Activated CD8-positive, alpha-beta T cell treated with anti-CD3 and anti-CD28 coated beads, Interleukin-2, amount 10 ng/mL, durations not matched to agents 7 days and 5 days (primary cell): ENCODE results near the gene ACOT8. TPM values are rescaled to one million over a fixed set of nuclear protein-coding genes. Genes with fewer than 3 reads are reported as not detected.

Source experiments
- ATAC-seq: fragments of 150-1000 bp; cut with Tn5 transposase; one replicate; pipeline ENCODE4 v1.10.0; 2021; ENCODE audit warnings: moderate library complexity
- CTCF ChIA-PET: fragments of 350-600 bp; sonication (Branson Sonifier 250); formaldehyde crosslinking; loops from one replicate; lab custom pipeline; 2021; ENCODE audit warnings: antibody characterized with exemption; lab: Charles Lee
- POLR2A ChIA-PET: fragments of 350-600 bp; sonication (Branson Sonifier 250); formaldehyde crosslinking; loops from one replicate; lab custom pipeline; 2021; ENCODE audit warnings: antibody characterized with exemption; lab: Charles Lee
- DNase-seq: peaks from one replicate; pipeline ENCODE4 v3.0.0-alpha.2; 2020
- H3K27ac Mint-ChIP-seq: one replicate; pipeline ENCODE4 v1.8.0; 2021; ENCODE audit warnings: mild to moderate bottlenecking, mixed read lengths
- H3K27me3 Mint-ChIP-seq: one replicate; pipeline ENCODE4 v1.8.0; 2021; ENCODE audit warnings: low read depth, mixed read lengths
- H3K36me3 Mint-ChIP-seq: one replicate; pipeline ENCODE4 v1.8.0; 2021; ENCODE audit warnings: low read depth, mixed read lengths
- H3K4me1 Mint-ChIP-seq: one replicate; pipeline ENCODE4 v1.8.0; 2021; ENCODE audit warnings: low read depth, mixed read lengths
- H3K4me3 Mint-ChIP-seq: one replicate; pipeline ENCODE4 v1.8.0; 2021; ENCODE audit warnings: mild to moderate bottlenecking, mixed read lengths
- H3K9me3 Mint-ChIP-seq: one replicate; pipeline ENCODE4 v1.8.0; 2022; ENCODE audit warnings: mixed read lengths; ENCODE audit not compliant: insufficient read depth
- total RNA-seq, 2 experiments: library from RNA; stranded (reverse); gene quantifications; one replicate each; pipeline ENCODE4 v1.2.3, GENCODE V29; 2021

The ACOT8 gene
- total RNA-seq, 2 experiments from 2014 or later = 29.3 to 32.1 TPM

GRCh38 chr20:45850238-45850637, 7.0 kb downstream of the ACOT8 start:
- Mint-ChIP-seq H3K27ac (no peak overlapping the region), H3K4me3 (no peak overlapping the region), H3K4me1 (peaks cover 13% of the 10 kb centered on the region), H3K9me3 (no peaks in the 10 kb centered on the region), H3K27me3 (no peaks in the 10 kb centered on the region), H3K36me3 (peaks cover 46% of the 10 kb centered on the region)
- ChIA-PET CTCF (no interaction called here), POLR2A (interaction anchor here (1.0 kb wide), 1 partner anchor 37 kb away, joined by 3 read pairs; the partner anchor contains the start of gene UBE2C)
- DNase-seq (no peak), ATAC-seq (no peak)

GRCh38 chr20:45848969-45849582, 8.1 kb downstream of the ACOT8 start:
- peaks cover 43% of the 10 kb centered on the region for H3K36me3 Mint-ChIP-seq
- no peak for DNase-seq
- CTCF ChIA-PET = no interaction called here
- peaks cover 3% of the 10 kb centered on the region for H3K4me1 Mint-ChIP-seq
- H3K27ac Mint-ChIP-seq = no peak overlapping the region
- POLR2A ChIA-PET = interaction anchor here (0.5 to 1.0 kb wide), 4 partner anchors 8 to 123 kb away, joined by 3 to 4 read pairs (median 3); partner anchors contain the start of genes UBE2C and ZNF335
- H3K4me3 Mint-ChIP-seq = no peak overlapping the region
- no peak for ATAC-seq
- H3K27me3 Mint-ChIP-seq = no peaks in the 10 kb centered on the region
- H3K9me3 Mint-ChIP-seq = no peaks in the 10 kb centered on the region

GRCh38 chr20:45848421-45848820, 8.8 kb downstream of the ACOT8 start:
- H3K4me1 Mint-ChIP-seq = no peaks in the 10 kb centered on the region
- H3K36me3 Mint-ChIP-seq = peaks cover 45% of the 10 kb centered on the region
- CTCF ChIA-PET = no interaction called here
- POLR2A ChIA-PET = interaction anchor here (1.0 kb wide), 1 partner anchor 8 kb away, joined by 3 read pairs; no protein-coding TSS in a partner anchor
- no peak overlapping the region for H3K4me3 Mint-ChIP-seq
- no peak overlapping the region for H3K27ac Mint-ChIP-seq
- no peaks in the 10 kb centered on the region for H3K9me3 Mint-ChIP-seq
- DNase-seq (no peak), ATAC-seq (no peak)
- H3K27me3 Mint-ChIP-seq = no peaks in the 10 kb centered on the region

- ATAC-seq (no peak), DNase-seq (no peak)
- ChIA-PET CTCF (no interaction called here), POLR2A (interaction anchor here (1.3 kb wide), 1 partner anchor 13 kb away, joined by 5 read pairs; no protein-coding TSS in a partner anchor)
- Mint-ChIP-seq H3K27ac (no peak overlapping the region), H3K4me1 (no peaks in the 10 kb centered on the region), H3K4me3 (no peak overlapping the region), H3K9me3 (no peaks in the 10 kb centered on the region), H3K27me3 (no peaks in the 10 kb centered on the region), H3K36me3 (peaks cover 35% of the 10 kb centered on the region)
Observed at GRCh38 chr20:45845452-45845851, 11.7 kb downstream of the ACOT8 start.

- POLR2A ChIA-PET = no interaction called here
- Mint-ChIP-seq H3K9me3 (no peaks in the 10 kb centered on the region), H3K4me3 (no peak overlapping the region), H3K27me3 (no peaks in the 10 kb centered on the region), H3K36me3 (peaks cover 26% of the 10 kb centered on the region), H3K4me1 (no peaks in the 10 kb centered on the region), H3K27ac (no peak overlapping the region)
- ATAC-seq (no peak), DNase-seq (no peak)
- CTCF ChIA-PET = no interaction called here
Observed at GRCh38 chr20:45843506-45843905, 13.7 kb downstream of the ACOT8 start.

GRCh38 chr20:45842169-45842812, 14.9 kb downstream of the ACOT8 start:
- ChIA-PET POLR2A (interaction anchor here (1.9 kb wide), 1 partner anchor 15 kb away, joined by 11 read pairs; the partner anchor contains the start of genes ACOT8 and ZSWIM3), CTCF (no interaction called here)
- no peak for DNase-seq
- no peaks in the 10 kb centered on the region for H3K9me3 Mint-ChIP-seq
- no peaks in the 10 kb centered on the region for H3K4me1 Mint-ChIP-seq
- H3K36me3 Mint-ChIP-seq = peaks cover 26% of the 10 kb centered on the region
- ATAC-seq = no peak
- H3K27ac Mint-ChIP-seq = no peak overlapping the region
- H3K27me3 Mint-ChIP-seq = no peaks in the 10 kb centered on the region
- no peak overlapping the region for H3K4me3 Mint-ChIP-seq

GRCh38 chr20:45841407-45842129, 15.6 kb downstream of the ACOT8 start:
- Mint-ChIP-seq H3K27me3 (no peaks in the 10 kb centered on the region), H3K9me3 (no peaks in the 10 kb centered on the region), H3K36me3 (peaks cover 26% of the 10 kb centered on the region), H3K4me1 (no peaks in the 10 kb centered on the region), H3K27ac (no peak overlapping the region), H3K4me3 (no peak overlapping the region)
- ChIA-PET POLR2A (interaction anchor here (1.9 kb wide), 1 partner anchor 16 kb away, joined by 11 read pairs; the partner anchor contains the start of genes ACOT8 and ZSWIM3), CTCF (interaction anchor here (1.2 kb wide), 1 partner anchor 11 kb away, joined by 3 read pairs; no protein-coding TSS in a partner anchor)
- DNase-seq = no peak
- ATAC-seq = no peak

- no peaks in the 10 kb centered on the region for H3K27me3 Mint-ChIP-seq
- H3K27ac Mint-ChIP-seq = no peak overlapping the region
- H3K36me3 Mint-ChIP-seq = peaks cover 26% of the 10 kb centered on the region
- POLR2A ChIA-PET = interaction anchor here (0.6 to 1.5 kb wide), 4 partner anchors 10 to 96 kb away, joined by 3 to 5 read pairs (median 3); partner anchors contain the start of genes DNTTIP1 and WFDC3
- ATAC-seq (no peak), DNase-seq (no peak)
- no peaks in the 10 kb centered on the region for H3K9me3 Mint-ChIP-seq
- no peaks in the 10 kb centered on the region for H3K4me1 Mint-ChIP-seq
- no peak overlapping the region for H3K4me3 Mint-ChIP-seq
- CTCF ChIA-PET = interaction anchor here (1.2 kb wide), 1 partner anchor 12 kb away, joined by 3 read pairs; no protein-coding TSS in a partner anchor
Observed at GRCh38 chr20:45840700-45841198, 16.4 kb downstream of the ACOT8 start.

- Mint-ChIP-seq H3K4me1 (peaks cover 13% of the 10 kb centered on the region), H3K9me3 (no peaks in the 10 kb centered on the region), H3K27ac (no peak overlapping the region), H3K4me3 (no peak overlapping the region), H3K36me3 (no peaks in the 10 kb centered on the region), H3K27me3 (no peaks in the 10 kb centered on the region)
- no peak for ATAC-seq
- no peak for DNase-seq
- POLR2A ChIA-PET = no interaction called here
- CTCF ChIA-PET = interaction anchor here (2.1 kb wide), 1 partner anchor 13 kb away, joined by 5 read pairs; no protein-coding TSS in a partner anchor
Observed at GRCh38 chr20:45836841-45837240, 20.4 kb downstream of the ACOT8 start.

GRCh38 chr20:45835825-45836224, 21.4 kb downstream of the ACOT8 start:
- Mint-ChIP-seq H3K4me1 (peaks cover 13% of the 10 kb centered on the region), H3K27ac (no peak overlapping the region), H3K9me3 (no peaks in the 10 kb centered on the region), H3K27me3 (no peaks in the 10 kb centered on the region), H3K4me3 (no peak overlapping the region), H3K36me3 (no peaks in the 10 kb centered on the region)
- no peak for DNase-seq
- ChIA-PET POLR2A (interaction anchor here (0.8 kb wide), 1 partner anchor 45 kb away, joined by 3 read pairs; no protein-coding TSS in a partner anchor), CTCF (interaction anchor here (0.9 kb wide), 1 partner anchor 37 kb away, joined by 4 read pairs; no protein-coding TSS in a partner anchor)
- ATAC-seq = no peak

- ChIA-PET CTCF (interaction anchor here (0.9 kb wide), 1 partner anchor 37 kb away, joined by 4 read pairs; no protein-coding TSS in a partner anchor), POLR2A (interaction anchor here (0.8 kb wide), 1 partner anchor 45 kb away, joined by 3 read pairs; no protein-coding TSS in a partner anchor)
- Mint-ChIP-seq H3K4me1 (peaks cover 13% of the 10 kb centered on the region), H3K27me3 (peaks cover 1% of the 10 kb centered on the region), H3K9me3 (no peaks in the 10 kb centered on the region), H3K27ac (no peak overlapping the region), H3K36me3 (no peaks in the 10 kb centered on the region), H3K4me3 (peak overlapping the region; percentile 45)
- no peak for ATAC-seq
- no peak for DNase-seq
Observed at GRCh38 chr20:45835329-45835765, 21.8 kb downstream of the ACOT8 start.
